GM12891 (cell line): ENCODE measurements around the gene INO80.

Source experiments
- POLR2A ChIP-seq: IDR thresholded peaks from 2 replicates; pipeline ENCODE4 v1.6.1; 2011; ENCODE audit warnings: low read depth, low read length, control low read depth
- POLR2AphosphoS5 ChIP-seq: IDR thresholded peaks from 2 replicates; pipeline ENCODE4 v1.6.1; 2011; ENCODE audit warnings: low read depth, low read length, control low read depth
- SPI1 ChIP-seq: IDR thresholded peaks from 2 replicates; pipeline ENCODE4 v1.6.1; 2011; ENCODE audit warnings: low read depth, low read length, control low read depth

DNA sequence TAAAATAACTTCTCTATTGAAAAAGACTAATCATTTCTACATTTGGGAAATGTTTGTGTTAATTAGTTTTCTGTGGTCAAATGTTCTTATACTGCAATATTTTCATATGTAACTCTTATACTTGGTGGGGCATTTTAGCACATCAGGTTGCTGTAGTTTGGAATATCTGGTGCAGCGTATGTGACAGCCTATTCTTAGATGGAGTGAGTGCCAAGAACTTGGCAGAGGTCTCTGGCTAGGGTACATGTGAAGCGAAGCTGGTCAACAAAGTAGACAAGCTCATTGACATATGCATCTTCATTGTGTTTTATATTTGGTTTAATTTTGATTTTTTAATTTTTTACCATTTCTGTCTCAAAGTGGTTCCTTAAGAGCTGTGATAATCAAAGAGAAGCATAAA is 109.6 kb downstream of the INO80 start:
- TF ChIP-seq POLR2AphosphoS5, result no peak
- TF ChIP-seq SPI1, result no peak
- TF ChIP-seq POLR2A, result no peak
